VCaP (cell line): ENCODE measurements around the gene STAT5B.

Source experiments
- H3K27ac ChIP-seq: fragments of 450-650 bp; 2 replicates; pipeline ENCODE4 v1.5.1; 2017
- TF ChIP-seq, protein P1 (sequence below): fragments of 450-650 bp; conservative IDR thresholded peaks from 2 replicates; pipeline ENCODE4 v1.5.1; 2017; ENCODE audit warnings: mild to moderate bottlenecking, moderate library complexity

The STAT5B gene

GRCh38 chr17:42315402-42316156 lies 39.4 kb upstream of the STAT5B start:
- H3K27ac ChIP-seq, result no peak overlapping the region
- TF ChIP-seq, protein P1, sequence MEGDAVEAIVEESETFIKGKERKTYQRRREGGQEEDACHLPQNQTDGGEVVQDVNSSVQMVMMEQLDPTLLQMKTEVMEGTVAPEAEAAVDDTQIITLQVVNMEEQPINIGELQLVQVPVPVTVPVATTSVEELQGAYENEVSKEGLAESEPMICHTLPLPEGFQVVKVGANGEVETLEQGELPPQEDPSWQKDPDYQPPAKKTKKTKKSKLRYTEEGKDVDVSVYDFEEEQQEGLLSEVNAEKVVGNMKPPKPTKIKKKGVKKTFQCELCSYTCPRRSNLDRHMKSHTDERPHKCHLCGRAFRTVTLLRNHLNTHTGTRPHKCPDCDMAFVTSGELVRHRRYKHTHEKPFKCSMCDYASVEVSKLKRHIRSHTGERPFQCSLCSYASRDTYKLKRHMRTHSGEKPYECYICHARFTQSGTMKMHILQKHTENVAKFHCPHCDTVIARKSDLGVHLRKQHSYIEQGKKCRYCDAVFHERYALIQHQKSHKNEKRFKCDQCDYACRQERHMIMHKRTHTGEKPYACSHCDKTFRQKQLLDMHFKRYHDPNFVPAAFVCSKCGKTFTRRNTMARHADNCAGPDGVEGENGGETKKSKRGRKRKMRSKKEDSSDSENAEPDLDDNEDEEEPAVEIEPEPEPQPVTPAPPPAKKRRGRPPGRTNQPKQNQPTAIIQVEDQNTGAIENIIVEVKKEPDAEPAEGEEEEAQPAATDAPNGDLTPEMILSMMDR, result no peak

DNA sequence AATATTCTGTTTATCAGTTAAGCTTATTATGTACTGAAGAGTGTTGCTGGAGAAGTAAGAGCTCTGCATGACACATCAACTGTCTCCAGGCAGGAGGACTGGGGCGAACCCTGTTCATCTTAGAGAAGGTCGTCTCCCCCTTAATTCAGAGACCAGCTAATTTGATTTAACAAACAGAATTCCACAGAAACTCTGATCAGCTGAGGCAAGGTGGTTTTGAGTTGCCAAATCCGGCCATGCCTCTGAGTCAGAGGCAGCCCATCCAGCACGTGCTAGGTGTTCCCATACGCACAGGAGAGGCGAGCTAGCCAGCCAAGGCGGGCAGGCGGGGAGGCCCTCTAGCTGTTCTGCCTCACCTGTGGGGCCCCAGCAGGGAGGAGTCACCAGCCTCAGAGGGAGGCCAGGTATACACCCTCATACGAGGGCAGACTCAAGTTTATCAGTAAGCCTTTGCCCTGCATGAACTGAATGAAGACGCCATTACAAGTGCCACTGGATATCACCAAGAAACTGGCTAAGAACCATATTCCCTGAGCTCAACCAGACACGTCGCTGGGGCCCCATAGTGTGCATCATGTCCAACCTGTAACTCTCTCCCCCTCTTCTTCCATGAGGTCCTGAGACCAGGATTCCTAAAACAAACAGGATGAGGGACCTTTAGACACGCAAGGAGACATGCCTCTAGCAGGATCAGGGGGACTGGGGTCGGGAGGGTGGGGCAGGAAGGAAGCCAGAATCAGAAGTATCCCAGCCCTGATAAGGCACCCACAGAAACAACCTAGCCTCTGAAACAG lies 37.8 kb upstream of the STAT5B start:
- H3K27ac ChIP-seq, result no peak overlapping the region
- TF ChIP-seq, protein P1, result no peak

GRCh38 chr17:42313389-42313772 lies 37.2 kb upstream of the STAT5B start:
- H3K27ac ChIP-seq, result no peak overlapping the region
- TF ChIP-seq, protein P1, result no peak

DNA sequence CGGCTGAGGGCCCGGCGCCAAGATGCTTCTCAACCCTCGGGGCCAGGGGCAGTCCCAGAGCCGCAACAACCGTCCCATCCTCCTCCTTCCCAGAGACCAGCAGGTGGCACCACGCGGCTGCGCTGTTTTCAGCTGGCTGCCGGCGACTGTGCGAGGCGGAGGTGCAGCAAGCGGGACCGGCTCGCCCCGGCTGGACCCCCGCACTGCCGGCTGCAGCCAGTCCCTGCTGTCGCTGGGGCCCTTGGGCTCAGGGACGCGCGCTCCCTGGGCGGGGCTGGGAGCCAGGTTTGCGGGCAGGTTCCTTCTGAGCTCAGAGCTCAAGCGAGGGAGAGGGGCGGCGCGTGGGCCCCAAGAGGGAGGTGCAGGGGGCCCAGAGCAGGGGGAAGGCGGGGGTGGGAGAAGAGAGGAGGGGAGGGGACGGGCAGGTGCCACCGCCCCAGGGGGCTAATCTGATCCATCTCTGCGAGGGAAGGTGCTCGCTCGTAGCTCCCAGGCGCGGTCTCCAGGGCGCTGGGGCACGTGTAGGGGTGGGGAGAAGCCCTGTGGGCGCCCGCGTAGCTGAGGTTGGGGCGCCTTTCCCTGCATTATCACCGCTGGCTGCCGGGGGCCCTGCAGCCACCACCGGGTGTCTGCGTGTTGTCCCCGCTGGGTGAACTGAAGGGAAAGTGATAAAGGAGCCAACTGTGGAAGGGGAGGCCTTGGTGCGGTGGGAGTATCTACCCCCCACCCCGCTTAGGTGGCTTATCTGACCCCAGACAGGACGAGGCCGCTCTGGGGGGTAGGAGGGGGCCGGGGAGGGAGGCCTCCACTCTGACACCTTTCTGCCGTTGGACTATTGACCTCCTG lies 36.3 kb upstream of the STAT5B start:
- no peak overlapping the region for H3K27ac ChIP-seq
- TF ChIP-seq, protein P1, result peak; percentile 23

GRCh38 chr17:42312035-42312284 lies 35.8 kb upstream of the STAT5B start:
- H3K27ac ChIP-seq, result no peak overlapping the region
- TF ChIP-seq, protein P1, result no peak

- H3K27ac ChIP-seq, result no peak overlapping the region
- TF ChIP-seq, protein P1, result no peak
Measured at GRCh38 chr17:42311240-42312034, 35.2 kb upstream of the STAT5B start.
